HepG2 (cell line): Measurements from ENCODE around the gene TSSK6. TPM values are rescaled to one million over a fixed set of nuclear protein-coding genes. Genes with fewer than 3 reads are reported as not detected.

ENCODE experiments used
- ATAC-seq: fragments of 200-7000 bp; cut with Tn5 transposase; 3 replicates; pipeline ENCODE4 v1.9.1; 2020; ENCODE audit warnings: mild to moderate bottlenecking, moderate library complexity
- BruUV-seq: library from RNA; stranded (reverse); fragments of 400-500 nt; replicated peaks from 2 replicates; lab custom pipeline; 2021; lab: Mats Ljungman, UMichigan
- CTCF ChIA-PET: fragments of 300-600 bp; formaldehyde crosslinking; extraction: SDS; loops from one replicate; lab custom pipeline; 2021; ENCODE audit warnings: low total read pairs, inconsistent platforms, low intra/inter-chr PET ratio; lab: Yijun Ruan, JAX
- POLR2A ChIA-PET: fragments of 350-600 bp; sonication (Branson Sonifier 250); formaldehyde crosslinking; loops from one replicate; lab custom pipeline; 2020; ENCODE audit warnings: antibody characterized with exemption, inconsistent platforms; lab: Yijun Ruan, JAX
- DNase-seq: peaks from one replicate; pipeline ENCODE4 v3.0.0-alpha.2; 2015; ENCODE audit warnings: low spot score
- FAIRE-seq: peaks from 3 replicates; lab custom pipeline; 2011; peaks lifted over from hg19 to GRCh38; lab: Jason Lieb, UNC
- H2AFZ ChIP-seq: one replicate; pipeline ENCODE4 v1.6.1; 2011; ENCODE audit warnings: low read length, inconsistent platforms
- H3K27ac ChIP-seq: fragments of 300-600 bp; 3 replicates; pipeline ENCODE4 v1.8.0; 2011; ENCODE audit warnings: mixed run types, mild to moderate bottlenecking, mixed read lengths, low read length, inconsistent platforms; ENCODE audit not compliant: insufficient read depth; ENCODE audit errors: extremely low read length
- H3K27me3 ChIP-seq, 2 experiments: fragments of 200-600 bp in 1 of 2; 2 replicates in 1 of 2; 3 replicates in 1 of 2; pipeline versions ENCODE4 v1.6.0 to v1.8.0; 2011; ENCODE audit warnings: low read length in 2 of 2, mild to moderate bottlenecking in 2 of 2, moderate library complexity in 2 of 2, inconsistent platforms in 1 of 2; ENCODE audit not compliant: insufficient read depth in 2 of 2, control insufficient read depth in 1 of 2
- H3K36me3 ChIP-seq, 2 experiments: fragments of 200-600 bp in 1 of 2; replicated peaks in 1 of 2; 2 replicates in 1 of 2; 3 replicates in 1 of 2; pipeline versions ENCODE4 v1.5.1 to v1.8.0; 2011; ENCODE audit warnings: low read length in 2 of 2, inconsistent platforms in 1 of 2; ENCODE audit not compliant: insufficient read depth in 2 of 2, control insufficient read depth in 1 of 2
- H3K4me1 ChIP-seq: 2 replicates; pipeline ENCODE4 v1.5.1; 2012; ENCODE audit warnings: low read length, inconsistent platforms; ENCODE audit not compliant: insufficient read depth
- H3K4me2 ChIP-seq: 2 replicates; pipeline ENCODE4 v1.6.0; 2011; ENCODE audit warnings: low read depth, low read length, inconsistent platforms
- H3K4me3 ChIP-seq, 3 experiments: fragments of 200-600 bp in 1 of 3; sonication (generic), shearing (Covaris generic) in 1 of 3; replicated peaks in 1 of 3; 2 replicates each; pipeline ENCODE4 v1.5.1; 2011 to 2016; ENCODE audit warnings: low read length in 3 of 3, inconsistent platforms in 2 of 3, low read depth in 2 of 3, mild to moderate bottlenecking in 2 of 3, control low read depth in 1 of 3, mixed read lengths in 1 of 3; ENCODE audit not compliant: insufficient read depth in 1 of 3
- H3K79me2 ChIP-seq: one replicate; pipeline ENCODE4 v1.6.1; 2011; ENCODE audit warnings: low read length, inconsistent platforms; ENCODE audit not compliant: insufficient read depth
- H3K9ac ChIP-seq: 2 replicates; pipeline ENCODE4 v1.6.0; 2011; ENCODE audit warnings: mild to moderate bottlenecking, low read depth, low read length, inconsistent platforms; ENCODE audit not compliant: insufficient read depth
- H3K9me3 ChIP-seq: 2 replicates; pipeline ENCODE4 v1.5.1; 2012; ENCODE audit warnings: mild to moderate bottlenecking, low read length
- H4K20me1 ChIP-seq: 2 replicates; pipeline ENCODE4 v1.6.0; 2011; ENCODE audit warnings: inconsistent platforms, mild to moderate bottlenecking, low read length, moderate library complexity; ENCODE audit not compliant: insufficient read depth
- ARNTL ChIP-seq: sonication (generic); formaldehyde crosslinking; IDR thresholded peaks from 2 replicates; pipeline ENCODE4 v1.4.0; 2020; ENCODE audit warnings: mild to moderate bottlenecking, missing genetic modification reagents
- FOXP1 ChIP-seq, 2 experiments: fragments of 450-650 bp in 1 of 2; IDR thresholded peaks; 2 replicates each; pipeline ENCODE4 v1.6.1; 2017 to 2018; ENCODE audit warnings: antibody characterized with exemption in 1 of 2
- KAT7 ChIP-seq: IDR thresholded peaks from 2 replicates; pipeline ENCODE4 v1.6.1; 2018; ENCODE audit warnings: borderline replicate concordance, missing compliant biosample characterization
- LCORL ChIP-seq, 2 experiments: fragments of 450-650 bp in 1 of 2; sonication (generic) in 1 of 2; formaldehyde crosslinking in 1 of 2; IDR thresholded peaks; 2 replicates each; pipeline versions ENCODE4 v1.5.0 to v1.6.1; 2017 to 2020; ENCODE audit warnings: antibody characterized with exemption in 1 of 2, missing genetic modification reagents in 1 of 2
- MTA1 ChIP-seq: sonication (generic); formaldehyde crosslinking; IDR thresholded peaks from 2 replicates; pipeline ENCODE4 v1.4.0; 2020; ENCODE audit warnings: missing genetic modification reagents, mild to moderate bottlenecking, borderline replicate concordance
- NCOA5 ChIP-seq: sonication (generic); formaldehyde crosslinking; IDR thresholded peaks from 2 replicates; pipeline ENCODE4 v1.4.0; 2020; ENCODE audit warnings: missing genetic modification reagents
- RBM22 ChIP-seq: fragments of 200-400 bp; formaldehyde crosslinking; optimal IDR thresholded peaks from 2 replicates; pipeline ENCODE3; 2017; ENCODE audit warnings: mild to moderate bottlenecking, low read length, moderate library complexity
- RELA ChIP-seq: sonication (generic); formaldehyde crosslinking; IDR thresholded peaks from 2 replicates; pipeline ENCODE4 v1.4.0; 2020; ENCODE audit warnings: missing genetic modification reagents
- SRSF9 ChIP-seq: fragments of 200-400 bp; formaldehyde crosslinking; IDR thresholded peaks from 2 replicates; pipeline ENCODE4 v1.6.1; 2018; ENCODE audit warnings: borderline replicate concordance, mild to moderate bottlenecking, low read depth, low read length; ENCODE audit not compliant: insufficient read depth, poor library complexity, severe bottlenecking
- TBL1XR1 ChIP-seq: fragments of 150-350 bp; IDR thresholded peaks from 2 replicates; pipeline ENCODE4 v1.6.1; 2014; ENCODE audit warnings: borderline replicate concordance, low read length; ENCODE audit not compliant: partially characterized antibody
- TEAD3 ChIP-seq: optimal IDR thresholded peaks from 2 replicates; pipeline ENCODE3; 2016; ENCODE audit warnings: borderline replicate concordance
- ZFP62 ChIP-seq: sonication (generic); formaldehyde crosslinking; IDR thresholded peaks from 2 replicates; pipeline ENCODE4 v1.4.0; 2020; ENCODE audit warnings: missing genetic modification reagents
- ZNF234 ChIP-seq: sonication (generic); formaldehyde crosslinking; conservative IDR thresholded peaks from 2 replicates; pipeline ENCODE4 v1.5.1; 2020; ENCODE audit warnings: mild to moderate bottlenecking, missing genetic modification reagents
- ZNF550 ChIP-seq: sonication (generic); formaldehyde crosslinking; IDR thresholded peaks from 2 replicates; pipeline ENCODE4 v1.4.0; 2020; ENCODE audit warnings: mild to moderate bottlenecking, missing genetic modification reagents, borderline replicate concordance
- ZNF564 ChIP-seq: sonication (generic); formaldehyde crosslinking; IDR thresholded peaks from 2 replicates; pipeline ENCODE4 v1.8.1; 2023; ENCODE audit warnings: mild to moderate bottlenecking, missing genetic modification reagents
- ZNF773 ChIP-seq: sonication (generic); formaldehyde crosslinking; IDR thresholded peaks from 2 replicates; pipeline ENCODE4 v1.4.0; 2020; ENCODE audit warnings: missing genetic modification reagents, borderline replicate concordance
- ZSCAN9 ChIP-seq: IDR thresholded peaks from 2 replicates; pipeline ENCODE4 v1.6.1; 2016; ENCODE audit warnings: borderline replicate concordance
- WGBS: methylation state at CpG from one replicate; pipeline ENCODE4 v1.1.6; 2017; ENCODE audit warnings: low lambda C conversion rate; 5-methylcytosine and 5-hydroxymethylcytosine counted together
- in situ Hi-C: cut with HindIII; loops from 2 replicates; pipeline ENCODE4 v1.10.0; 2017; ENCODE audit warnings: low pct_unique_long_range_greater_than_20kb; ENCODE audit not compliant: extremely low pct_ligation_motif_present
- intact Hi-C: fragments of 100-400 bp; cut with micrococcal nuclease; formaldehyde crosslinking; loops from one replicate; pipeline ENCODE4 v1.10.0; 2022; ENCODE audit not compliant: unreplicated experiment
- polyA plus RNA-seq, 8 experiments: library from polyadenylated mRNA; depleted of rRNA in 3 of 8; stranded (reverse) in 7 of 8; unstranded in 1 of 8; fragments of >200 nt; fragmentation: Illumina TruSeq in 4 of 8; extraction: Trizol in 4 of 8; gene quantifications; 2 replicates each; pipeline versions ENCODE4 v1.2.1 to v1.2.3, GENCODE V29; 2011 to 2016; ENCODE audit warnings: low read depth in 4 of 8, missing spikeins in 1 of 8, mixed read lengths in 1 of 8; ENCODE audit not compliant: insufficient read depth in 1 of 8
- total RNA-seq, 5 experiments: library from RNA; depleted of rRNA; stranded (reverse); fragments of >200 nt; fragmentation: Illumina TruSeq; extraction: Trizol; gene quantifications; 2 replicates each; pipeline ENCODE4 v1.2.3, GENCODE V29; 2016; ENCODE audit warnings: low read depth in 1 of 5
- TF ChIP-seq, protein P1 (sequence below): sonication (generic); formaldehyde crosslinking; IDR thresholded peaks from 2 replicates; pipeline ENCODE4 v1.4.0; 2020; ENCODE audit warnings: missing genetic modification reagents

The TSSK6 gene
- total and polyA plus RNA-seq, 2 of the 13 experiments (the other 11 are each of a cell fraction or from before 2014, with no cell fraction given) = 0.71 to 1.2 TPM

DNA sequence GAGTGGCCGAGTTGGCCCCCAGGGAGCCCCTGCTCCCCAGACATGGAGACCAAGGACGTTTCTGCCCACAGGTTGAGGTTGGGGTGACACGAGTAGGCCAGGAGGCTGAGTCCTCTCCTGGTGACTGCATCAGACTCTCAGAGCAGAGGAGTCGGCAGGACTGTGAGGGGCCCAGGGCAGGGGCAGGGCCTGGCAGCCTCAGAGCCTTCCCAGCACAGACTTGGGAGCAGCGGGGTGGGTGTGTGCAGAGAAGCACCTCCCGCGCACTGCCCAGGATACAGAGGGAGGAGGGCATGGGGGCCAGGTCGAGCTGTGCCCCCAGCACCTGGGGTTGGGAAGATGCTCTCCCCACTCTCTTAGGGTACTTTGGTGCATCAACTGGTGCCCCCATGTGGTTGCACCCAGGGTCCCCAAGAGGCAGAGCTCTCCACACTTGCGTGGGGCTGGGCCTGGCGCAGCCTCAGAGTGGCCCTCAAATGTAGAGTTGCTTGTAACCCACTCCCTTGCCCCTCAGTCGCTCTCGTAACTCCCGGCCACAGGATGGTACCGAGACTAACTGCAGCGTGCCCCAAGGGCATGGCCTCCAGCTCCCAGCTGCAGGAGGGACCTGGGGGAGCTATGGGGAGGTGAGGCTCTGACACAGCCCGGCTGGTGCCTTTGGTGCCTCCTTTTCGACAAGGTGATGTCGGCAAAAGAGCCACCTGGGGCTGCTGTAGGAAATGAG, 15.9 kb downstream of the TSSK6 start:
- Histone ChIP-seq H3K27ac (no peak overlapping the region), H3K79me2 (no peaks in the 10 kb centered on the region), H3K36me3 (peaks cover 27 to 91% of the 10 kb centered on the region in 2 experiments; a peak in 4 of 5 replicates), H2AFZ (no peak overlapping the region), H3K4me2 (no peak overlapping the region), H3K9ac (no peak overlapping the region), H3K4me3 (no peak overlapping the region), H3K4me1 (no peaks in the 10 kb centered on the region), H3K27me3 (no peaks in the 10 kb centered on the region), H4K20me1 (no peaks in the 10 kb centered on the region), H3K9me3 (no peaks in the 10 kb centered on the region)
- DNase-seq (no peak), FAIRE-seq (no peak), ATAC-seq (no peak; the same call in 2 of the 3 replicates)
- 85% methylated on average over 3 of the region's 18 CpGs for WGBS
- ChIA-PET POLR2A (no interaction called here), CTCF (no interaction called here)
- intact Hi-C loops = no loop called here
- TF ChIP-seq RBM22 (peak; percentile 71), LCORL (IDR thresholded peaks at IDR 0.05) (no peak), LCORL (CRISPR knock-in tag; IDR thresholded peaks at IDR 0.05) (no peak), KAT7 (no peak), ZNF564 (no peak), NCOA5 (CRISPR knock-in tag) (no peak)
- no TSS peak for BruUV-seq
- in situ Hi-C loops = no loop called here

DNA sequence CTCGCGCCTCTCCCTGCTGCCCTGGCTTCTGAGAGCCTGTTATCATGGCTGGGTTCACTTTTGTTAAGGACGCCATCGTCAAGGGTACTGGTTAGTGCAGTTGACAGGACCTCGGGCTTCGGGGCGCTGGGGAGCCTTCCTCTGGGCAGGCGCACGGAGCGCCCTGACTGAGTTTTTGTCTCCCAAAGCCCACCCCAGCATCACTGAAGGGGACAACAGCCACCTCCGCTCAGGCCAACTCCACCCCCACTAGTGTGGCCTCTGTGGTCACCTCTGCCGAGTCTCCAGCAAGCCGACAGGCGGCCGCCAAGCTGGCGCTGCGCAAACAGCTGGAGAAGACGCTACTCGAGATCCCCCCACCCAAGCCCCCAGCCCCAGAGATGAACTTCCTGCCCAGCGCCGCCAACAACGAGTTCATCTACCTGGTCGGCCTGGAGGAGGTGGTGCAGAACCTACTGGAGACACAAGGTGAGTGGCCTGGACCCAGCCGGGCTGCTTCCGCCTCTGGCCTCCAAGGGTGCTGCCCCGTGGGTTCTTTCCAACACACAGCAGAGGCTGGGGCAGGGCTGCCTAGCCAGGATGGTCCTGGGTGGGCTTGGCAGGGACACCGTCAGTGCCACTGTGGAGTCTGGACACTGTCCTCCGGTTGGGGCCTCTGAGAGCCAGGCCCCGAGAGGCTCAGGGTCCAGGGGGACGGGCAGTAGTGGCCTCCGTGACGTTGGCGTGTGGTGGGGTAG, 16.9 kb downstream of the TSSK6 start:
- no peaks in the 10 kb centered on the region for H3K4me1 ChIP-seq
- no peaks in the 10 kb centered on the region for H3K9me3 ChIP-seq
- no peak overlapping the region for H3K27ac ChIP-seq
- H3K4me3 ChIP-seq = no peak overlapping the region
- ChIA-PET CTCF (no interaction called here), POLR2A (no interaction called here)
- H3K27me3 ChIP-seq = no peaks in the 10 kb centered on the region; a peak in 1 of 5 replicates
- ATAC-seq = no peak
- H4K20me1 ChIP-seq = no peaks in the 10 kb centered on the region
- intact Hi-C loops (no loop called here), in situ Hi-C loops (no loop called here)
- H3K79me2 ChIP-seq = no peaks in the 10 kb centered on the region
- H2AFZ ChIP-seq = no peak overlapping the region
- WGBS = 98% methylated on average over 13 of the region's 33 CpGs
- no peak overlapping the region for H3K9ac ChIP-seq
- DNase-seq = no peak
- FAIRE-seq = no peak
- peaks cover 32 to 90% of the 10 kb centered on the region in 2 experiments; a peak in 4 of 5 replicates for H3K36me3 ChIP-seq
- BruUV-seq = no TSS peak
- H3K4me2 ChIP-seq = no peak overlapping the region
- no peak for TF ChIP-seq ZNF550 (CRISPR knock-in tag)
- no peak for TF ChIP-seq ZNF234 (CRISPR knock-in tag)
- no peak for TF ChIP-seq MTA1 (CRISPR knock-in tag)
- TF ChIP-seq ZNF773 = no peak
- TF ChIP-seq SRSF9 = no peak
- no peak for TF ChIP-seq ARNTL
- TF ChIP-seq TEAD3 (CRISPR knock-in tag) = no peak
- TF ChIP-seq TBL1XR1 = no peak
- no peak for TF ChIP-seq RELA (CRISPR knock-in tag)
- TF ChIP-seq ZFP62 (CRISPR knock-in tag) = no peak
- TF ChIP-seq, protein P1, sequence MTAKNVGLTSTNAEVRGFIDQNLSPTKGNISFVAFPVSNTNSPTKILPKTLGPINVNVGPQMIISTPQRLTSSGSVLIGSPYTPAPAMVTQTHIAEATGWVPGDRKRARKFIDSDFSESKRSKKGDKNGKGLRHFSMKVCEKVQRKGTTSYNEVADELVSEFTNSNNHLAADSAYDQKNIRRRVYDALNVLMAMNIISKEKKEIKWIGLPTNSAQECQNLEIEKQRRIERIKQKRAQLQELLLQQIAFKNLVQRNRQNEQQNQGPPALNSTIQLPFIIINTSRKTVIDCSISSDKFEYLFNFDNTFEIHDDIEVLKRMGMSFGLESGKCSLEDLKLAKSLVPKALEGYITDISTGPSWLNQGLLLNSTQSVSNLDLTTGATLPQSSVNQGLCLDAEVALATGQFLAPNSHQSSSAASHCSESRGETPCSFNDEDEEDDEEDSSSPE = no peak
- TF ChIP-seq ZSCAN9 = no peak
- TF ChIP-seq FOXP1 (IDR thresholded peaks at IDR 0.05) = no peak
- TF ChIP-seq FOXP1 (CRISPR knock-in tag; IDR thresholded peaks at IDR 0.05) = no peak
